IMR-90 (cell line): ENCODE measurements around the gene TEX44.
"Not testable (repeated sequence)": the region's sequence is repeated elsewhere in the genome, so short reads cannot be mapped to it uniquely, and the experiment has no call there.

ENCODE experiments used
- CEBPB ChIP-seq: IDR thresholded peaks from 2 replicates; pipeline ENCODE4 v1.6.1; 2012; ENCODE audit warnings: low read depth, low read length, improper control_type of control experiment
- CTCF ChIP-seq: conservative IDR thresholded peaks from 2 replicates; pipeline ENCODE4 v1.5.1; 2012; ENCODE audit warnings: mild to moderate bottlenecking, low read depth, low read length, improper control_type of control experiment
- MAZ ChIP-seq: IDR thresholded peaks from 2 replicates; pipeline ENCODE4 v1.6.1; 2012; ENCODE audit warnings: low read depth, mild to moderate bottlenecking, low read length, improper control_type of control experiment, moderate library complexity, borderline replicate concordance
- NFE2L2 ChIP-seq: fragments of 150-350 bp; IDR thresholded peaks from 2 replicates; pipeline ENCODE4 v1.6.1; 2016; ENCODE audit warnings: low read depth, mild to moderate bottlenecking, low read length
- POLR2A ChIP-seq: IDR thresholded peaks from 2 replicates; pipeline ENCODE4 v1.6.1; 2012; ENCODE audit warnings: mild to moderate bottlenecking, low read depth, low read length

DNA sequence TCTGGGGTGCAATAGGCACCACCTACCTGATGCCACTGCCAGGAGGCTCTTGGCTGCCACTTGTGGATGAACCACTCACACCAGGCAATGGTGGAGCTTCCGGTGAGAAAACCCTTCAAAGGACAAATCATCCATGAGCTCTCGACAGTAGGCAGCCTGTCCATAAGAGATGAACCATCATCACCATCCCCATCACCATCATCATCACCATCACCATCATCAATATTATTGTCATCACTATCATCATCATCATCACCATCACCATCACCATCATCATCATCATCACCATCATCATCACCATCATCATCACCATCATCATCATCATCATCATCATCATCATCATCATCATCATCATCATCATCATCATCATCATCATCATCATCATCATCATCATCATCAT lies 14.0 kb upstream of the TEX44 start:
- not testable (repeated sequence) for TF ChIP-seq CEBPB, CTCF, POLR2A, MAZ, NFE2L2
